ENCODE data around the gene IGF2R.
"Not testable (repeated sequence)": the region's sequence is repeated elsewhere in the genome, so short reads cannot be mapped to it uniquely, and the experiment has no call there.

The IGF2R gene

GRCh38 chr6:160095146-160095845 lies 126.4 kb downstream of the IGF2R start:
- DNase-seq (ENCODE audit: low read depth), result no peak

GRCh38 chr6:160101277-160102205 lies 132.7 kb downstream of the IGF2R start:
- DNase-seq (ENCODE audit: low read depth), result no peak

GRCh38 chr6:160102399-160102798 lies 133.5 kb downstream of the IGF2R start:
- DNase-seq (ENCODE audit: low read depth), result no peak

DNA sequence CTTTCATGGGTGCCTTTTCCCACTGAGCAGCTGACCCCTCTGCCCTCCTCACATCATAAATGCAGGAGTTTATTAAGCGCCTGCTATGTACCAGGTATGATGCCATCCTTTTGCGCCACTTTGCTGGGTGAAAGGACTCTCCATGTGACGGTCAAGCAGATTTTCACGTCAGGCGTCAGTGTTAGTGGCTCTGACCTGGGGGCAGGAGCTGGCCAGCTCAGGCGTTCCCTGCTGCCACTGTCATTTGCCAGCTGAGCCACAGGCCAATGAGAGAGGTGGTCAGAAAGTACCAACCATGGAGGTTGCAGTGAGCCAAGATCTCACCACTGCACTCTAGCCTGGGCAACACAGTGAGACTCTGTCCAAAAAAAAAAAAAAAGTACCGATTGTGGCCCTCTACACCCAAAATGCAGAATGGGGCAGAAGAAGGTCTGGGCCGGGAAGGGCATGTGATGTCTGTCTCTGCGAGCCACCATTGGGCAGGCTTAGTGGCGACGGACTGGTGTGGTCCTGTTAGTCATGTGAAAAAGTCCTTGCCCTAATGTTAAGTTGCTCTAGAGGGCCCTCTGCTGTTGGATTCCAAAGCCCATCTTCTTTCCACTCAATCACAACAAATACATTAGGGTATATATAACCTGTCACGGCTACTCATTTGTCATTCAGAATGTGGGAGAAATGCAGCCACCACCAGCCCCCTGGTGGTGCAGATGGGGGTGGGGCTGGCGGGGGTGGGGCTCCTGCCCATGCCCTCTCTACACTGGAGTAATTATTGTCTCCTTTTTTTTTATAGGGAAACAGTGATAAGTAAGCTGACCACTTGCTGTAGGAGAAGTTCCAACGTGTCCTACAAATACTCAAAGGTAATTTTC lies 134.3 kb downstream of the IGF2R start:
- no peak for DNase-seq (ENCODE audit: low read depth)

GRCh38 chr6:160103825-160104100 lies 134.9 kb downstream of the IGF2R start:
- no peak for DNase-seq (ENCODE audit: low read depth)

DNA sequence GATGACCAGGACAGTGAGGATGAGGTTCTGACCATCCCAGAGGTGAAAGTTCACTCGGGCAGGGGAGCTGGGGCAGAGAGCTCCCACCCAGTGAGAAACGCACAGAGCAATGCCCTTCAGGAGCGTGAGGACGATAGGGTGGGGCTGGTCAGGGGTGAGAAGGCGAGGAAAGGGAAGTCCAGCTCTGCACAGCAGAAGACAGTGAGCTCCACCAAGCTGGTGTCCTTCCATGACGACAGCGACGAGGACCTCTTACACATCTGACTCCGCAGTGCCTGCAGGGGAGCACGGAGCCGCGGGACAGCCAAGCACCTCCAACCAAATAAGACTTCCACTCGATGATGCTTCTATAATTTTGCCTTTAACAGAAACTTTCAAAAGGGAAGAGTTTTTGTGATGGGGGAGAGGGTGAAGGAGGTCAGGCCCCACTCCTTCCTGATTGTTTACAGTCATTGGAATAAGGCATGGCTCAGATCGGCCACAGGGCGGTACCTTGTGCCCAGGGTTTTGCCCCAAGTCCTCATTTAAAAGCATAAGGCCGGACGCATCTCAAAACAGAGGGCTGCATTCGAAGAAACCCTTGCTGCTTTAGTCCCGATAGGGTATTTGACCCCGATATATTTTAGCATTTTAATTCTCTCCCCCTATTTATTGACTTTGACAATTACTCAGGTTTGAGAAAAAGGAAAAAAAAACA lies 136.1 kb downstream of the IGF2R start:
- no peak for DNase-seq (ENCODE audit: low read depth)

GRCh38 chr6:160106010-160106409 lies 137.1 kb downstream of the IGF2R start:
- DNase-seq (ENCODE audit: low read depth), result no peak

GRCh38 chr6:160106701-160107100 lies 137.8 kb downstream of the IGF2R start:
- DNase-seq (ENCODE audit: low read depth), result no peak

- no peak for DNase-seq (ENCODE audit: low read depth)
These were observed 139.2 kb downstream of the IGF2R start for GRCh38 chr6:160108077-160108476.

GRCh38 chr6:160110586-160111123 lies 141.8 kb downstream of the IGF2R start:
- DNase-seq (ENCODE audit: low read depth), result no peak

GRCh38 chr6:160111806-160112205 lies 142.9 kb downstream of the IGF2R start:
- DNase-seq (ENCODE audit: low read depth), result no peak

GRCh38 chr6:160112628-160113299 lies 143.9 kb downstream of the IGF2R start:
- no peak for DNase-seq (ENCODE audit: low read depth)

GRCh38 chr6:160114536-160114935 lies 145.7 kb downstream of the IGF2R start:
- DNase-seq (ENCODE audit: low read depth), result not testable (repeated sequence)

DNA sequence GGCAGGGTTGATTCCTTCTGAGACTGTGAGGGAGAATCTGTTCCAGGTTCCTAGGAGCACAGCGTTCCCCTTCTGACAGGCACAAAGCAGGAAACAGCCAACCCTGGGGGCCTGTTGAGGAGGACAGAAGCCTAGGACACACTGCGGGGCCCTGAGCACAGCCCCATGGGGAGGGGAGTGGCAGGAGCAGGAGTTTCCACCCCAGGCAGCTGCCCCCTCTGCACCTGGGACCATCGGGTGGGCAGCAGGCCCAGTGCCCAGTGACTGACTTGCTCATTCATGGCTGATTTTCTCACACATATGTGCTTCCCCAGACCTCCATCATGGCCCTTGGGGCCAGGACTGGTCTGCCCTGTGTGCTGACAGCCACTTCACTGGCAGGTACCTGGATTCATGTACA lies 146.5 kb downstream of the IGF2R start:
- DNase-seq (ENCODE audit: low read depth), result no peak

DNA sequence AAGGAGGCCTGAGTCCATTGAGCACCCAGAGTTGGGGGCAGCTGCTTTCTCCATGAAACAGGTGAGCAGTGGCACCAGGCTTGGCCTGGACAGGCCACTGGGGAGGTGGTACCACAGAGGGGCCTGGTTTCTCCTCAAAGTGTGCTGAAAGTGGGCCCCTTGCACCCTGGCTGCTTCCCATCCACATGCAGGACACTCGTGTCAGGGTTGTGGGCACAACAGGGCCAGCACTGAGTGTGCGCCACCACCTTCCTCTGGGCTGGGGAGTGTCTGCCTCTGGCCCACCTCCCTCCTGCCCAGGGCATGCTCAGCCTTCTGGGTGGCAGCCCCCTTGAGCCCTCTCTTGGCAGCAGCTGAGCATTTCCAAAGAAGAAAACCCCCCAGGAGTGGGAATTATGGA lies 147.5 kb downstream of the IGF2R start:
- DNase-seq (ENCODE audit: low read depth), result no peak

GRCh38 chr6:160117137-160117536 lies 148.3 kb downstream of the IGF2R start:
- no peak for DNase-seq (ENCODE audit: low read depth)

DNA sequence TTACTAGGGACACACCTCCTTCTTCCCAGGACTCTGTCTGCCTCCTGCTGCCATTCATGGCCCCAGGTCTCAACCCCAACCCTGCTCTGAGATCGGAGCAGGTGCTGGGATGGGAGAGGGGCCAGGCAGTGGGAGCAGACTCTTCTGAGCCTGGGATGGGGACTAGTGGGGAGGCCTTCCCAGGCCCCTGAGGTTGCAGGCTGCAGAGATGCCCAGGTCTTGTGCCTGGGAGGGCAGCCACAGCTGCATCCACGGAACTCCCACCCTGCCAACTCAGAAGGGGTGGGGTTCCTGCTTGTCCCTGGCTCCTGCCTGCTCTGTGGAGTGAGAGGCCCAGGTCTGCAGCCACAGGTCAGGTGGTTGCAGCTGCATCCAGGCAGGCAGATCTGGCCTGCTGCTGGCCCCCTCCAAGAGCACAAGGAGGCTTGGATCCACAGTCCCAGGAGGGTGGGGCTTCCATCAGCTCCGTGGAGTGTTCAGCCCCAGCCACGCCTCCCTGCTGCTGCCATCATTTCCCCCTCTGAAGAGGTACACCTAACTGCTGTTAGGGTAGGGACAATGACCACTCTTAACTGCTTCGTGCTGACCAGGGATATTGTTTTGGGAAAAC lies 149.8 kb downstream of the IGF2R start:
- no peak for DNase-seq (ENCODE audit: low read depth)

DNA sequence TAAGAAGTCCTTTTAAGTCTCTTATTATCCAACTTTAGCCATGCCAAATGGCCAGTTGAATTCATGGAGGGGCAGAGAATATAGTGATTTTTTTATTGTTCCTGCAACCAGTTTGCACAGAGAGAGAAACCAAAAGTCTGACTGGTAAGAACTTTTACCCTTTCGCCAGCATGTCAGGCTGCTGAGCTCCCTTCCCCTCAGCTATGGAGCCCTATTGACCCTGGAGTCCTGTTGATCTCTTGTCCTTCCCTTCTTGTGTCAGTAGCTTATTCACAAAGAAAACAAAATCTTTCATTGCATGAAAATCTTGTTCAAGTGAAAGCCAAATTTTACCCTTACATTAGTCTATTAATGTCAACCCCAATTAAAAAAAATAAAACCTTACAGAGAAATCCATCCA lies 151.2 kb downstream of the IGF2R start:
- DNase-seq (ENCODE audit: low read depth), result no peak

DNA sequence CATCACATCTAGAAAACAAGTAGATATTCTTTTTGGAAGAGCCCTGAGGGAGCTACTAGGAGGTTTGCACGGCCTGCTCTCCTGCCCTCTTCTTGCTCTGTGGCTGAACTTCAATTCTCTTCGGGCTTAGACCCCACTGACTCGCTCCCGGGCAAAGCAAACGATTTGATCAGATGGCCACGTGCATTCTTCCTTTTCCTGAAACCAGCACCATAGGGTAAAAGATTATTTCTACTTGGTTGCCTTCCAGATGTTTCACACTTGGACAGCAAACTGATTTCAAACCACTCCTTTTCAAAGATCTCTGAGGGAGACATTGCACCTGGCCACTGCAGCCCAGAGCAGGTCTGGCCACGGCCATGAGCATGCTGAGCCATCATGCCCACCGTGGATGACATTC lies 152.7 kb downstream of the IGF2R start, which contains the start of gene SLC22A1:
TSS of gene SLC22A1 (plus strand) at position 258 of the 400 bp plus-strand sequence. CDS start at position 379, 121 bp downstream.
- DNase-seq (ENCODE audit: low read depth), result no peak

GRCh38 chr6:160121981-160122380 lies 153.1 kb downstream of the IGF2R start:
- no peak for DNase-seq (ENCODE audit: low read depth)

DNA sequence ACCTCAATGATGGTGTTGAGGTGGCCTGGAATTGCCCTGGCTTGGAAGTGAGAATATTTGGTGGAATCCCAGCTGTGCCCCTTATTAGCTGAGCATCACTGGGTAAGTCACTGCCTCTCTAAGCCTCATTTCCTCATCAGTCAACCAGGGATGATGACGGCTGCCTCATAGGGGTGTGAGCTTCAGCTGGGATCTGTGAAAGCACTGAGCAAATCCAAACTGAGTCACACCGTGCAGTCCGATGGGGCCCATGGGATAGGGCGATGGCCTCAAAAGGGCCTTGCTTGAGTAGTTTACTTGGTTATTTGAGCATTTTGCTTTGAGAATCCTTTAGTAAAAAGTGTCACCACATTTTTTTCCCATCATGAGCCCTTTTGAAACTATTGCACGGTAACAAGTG lies 153.9 kb downstream of the IGF2R start:
- DNase-seq (ENCODE audit: low read depth), result no peak
